NCI-H524 treated with DMSO at 0.1 percent for 48 hours (cell line): ENCODE data around the gene CDH24.

Experiments
- DNase-seq: peaks from one replicate; lab custom pipeline; 2025; lab: John Stamatoyannopoulos, UW

Gene CDH24

DNA sequence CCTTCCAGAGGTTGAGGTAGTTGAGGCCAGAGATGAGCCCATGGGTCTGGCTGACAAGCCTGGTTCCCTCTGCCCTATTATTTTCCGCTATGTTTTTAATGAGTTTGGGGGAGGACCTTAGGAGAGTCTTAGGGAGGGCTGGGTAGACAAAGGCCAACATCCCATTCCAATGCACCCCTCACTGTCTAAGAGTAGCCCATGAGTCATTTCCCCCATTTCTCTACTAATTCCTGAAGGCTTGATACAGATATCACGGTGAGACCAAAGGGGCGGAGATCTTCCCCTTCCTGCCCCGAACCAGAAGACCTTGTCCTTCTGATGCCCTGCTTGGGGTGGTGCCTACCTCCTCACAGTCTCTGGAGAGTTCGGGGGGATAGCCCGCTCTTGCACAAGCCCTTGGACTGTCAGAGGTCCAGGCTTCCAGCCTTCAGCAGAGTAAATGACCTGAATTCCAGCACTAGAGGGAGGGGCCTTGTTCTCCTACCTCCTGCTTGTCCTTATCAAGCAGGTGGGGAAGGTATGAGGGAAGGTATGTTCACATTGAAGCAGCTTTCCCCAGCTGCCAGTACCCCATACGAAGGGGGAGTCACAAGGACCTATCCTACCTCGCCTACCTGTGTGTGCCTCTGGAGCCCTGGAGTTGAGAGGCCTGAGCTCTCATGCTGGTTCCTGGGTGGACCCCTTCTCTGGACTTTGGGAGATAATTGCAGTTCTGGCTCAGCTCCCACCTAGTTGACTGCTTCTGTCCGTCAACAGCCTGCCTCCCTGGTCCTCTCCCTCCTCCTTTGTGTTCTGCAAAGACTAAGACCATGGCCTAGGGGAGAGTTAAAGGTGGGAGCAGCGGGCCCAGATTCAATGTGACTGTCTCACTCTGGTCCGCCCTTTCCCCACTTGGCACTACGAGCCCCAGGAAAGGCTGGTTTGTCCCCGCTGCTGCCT, 11.6 kb downstream of the CDH24 start:
- DNase-seq = no peak

GRCh38 chr14:23044840-23045239, 12.5 kb downstream of the CDH24 start:
- DNase-seq = no peak

GRCh38 chr14:23043754-23044153, 13.6 kb downstream of the CDH24 start:
- DNase-seq = no peak

DNA sequence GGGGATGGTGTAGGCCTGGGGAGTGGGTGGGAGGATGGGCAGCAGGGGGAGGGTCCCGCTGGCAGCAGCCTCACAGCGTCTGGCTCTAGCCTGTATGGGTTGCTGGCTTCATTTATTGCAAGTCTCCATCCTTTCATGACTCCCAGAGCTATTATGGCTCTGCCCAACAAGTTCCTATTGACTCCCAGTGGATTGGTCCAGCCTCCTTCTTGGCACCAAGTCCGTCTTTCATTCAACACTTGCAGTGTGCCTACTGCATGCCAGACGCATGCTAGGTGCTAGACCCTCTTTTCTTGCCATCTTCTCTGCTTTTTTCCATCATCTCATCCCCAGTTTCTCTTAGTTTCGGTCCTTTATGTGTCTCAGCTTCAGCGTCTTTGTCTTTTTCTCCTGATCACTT, 14.2 kb downstream of the CDH24 start:
- DNase-seq = no peak

- no peak for DNase-seq
Observed at GRCh38 chr14:23042162-23042965, 15.0 kb downstream of the CDH24 start, which contains the start of gene PSMB11. Gene PSMB11, plus strand, starts transcription at chr14:23042212. Its CDS starts 14 bp downstream, at chr14:23042226.

DNA sequence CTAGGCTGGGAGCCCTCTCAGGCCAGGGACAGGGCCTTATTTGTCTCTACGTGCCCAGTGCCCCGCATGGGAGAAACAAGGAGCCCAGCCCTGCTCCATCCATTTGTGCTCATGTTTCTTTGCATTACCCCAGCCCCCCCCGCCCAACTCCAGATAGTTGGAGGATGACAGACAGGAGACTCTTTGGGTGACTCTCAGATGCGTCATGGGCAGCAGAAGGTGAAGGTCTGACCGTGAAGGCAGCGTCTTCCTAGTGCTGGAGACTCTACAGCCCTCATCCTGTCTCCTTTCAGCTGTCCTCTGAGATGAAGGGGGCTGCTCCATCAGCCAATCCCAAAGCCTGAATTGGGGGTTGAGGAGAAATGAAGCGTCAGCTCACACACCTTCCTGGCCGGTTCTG, 15.6 kb downstream of the CDH24 start:
- DNase-seq = no peak

GRCh38 chr14:23040100-23040499, 17.2 kb downstream of the CDH24 start:
- no peak for DNase-seq

DNA sequence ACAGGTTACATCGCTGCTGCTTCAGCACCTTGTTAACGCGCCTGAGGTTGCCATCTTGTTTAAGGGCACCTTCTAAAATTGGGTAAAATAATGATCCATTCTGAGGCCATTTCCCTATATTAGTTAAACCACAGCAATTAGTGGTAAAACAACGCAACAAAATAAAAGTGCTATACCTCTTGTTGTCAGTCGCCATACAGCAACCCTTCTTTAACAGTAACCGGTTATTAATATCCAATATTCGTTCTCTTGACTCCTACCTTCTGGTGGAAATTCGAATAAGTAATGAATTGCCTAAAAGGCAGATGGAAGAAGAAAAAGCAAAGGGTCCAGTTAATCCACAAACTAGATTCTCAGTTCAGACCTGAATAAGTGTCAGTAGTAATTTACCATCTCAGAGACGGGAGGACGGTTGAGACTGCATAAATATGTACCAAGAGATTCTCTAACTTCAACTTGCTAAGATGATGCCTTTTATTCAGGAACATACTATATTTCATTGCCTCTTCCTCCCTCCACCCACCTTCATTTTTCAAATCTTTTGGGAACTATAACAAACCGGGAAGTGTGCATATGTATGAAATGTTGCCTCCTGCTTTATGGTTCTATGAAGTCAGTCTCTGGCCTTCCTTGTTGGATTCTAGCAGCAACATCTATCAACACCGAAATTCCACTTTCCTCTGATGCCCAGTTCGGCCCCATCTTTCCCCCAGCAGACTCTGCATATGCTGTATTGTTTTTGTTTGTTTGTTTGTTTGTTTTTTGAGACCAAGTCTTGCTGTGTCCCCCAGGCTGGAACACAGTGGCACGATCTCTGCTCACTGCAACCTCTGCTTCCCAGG, 21.8 kb downstream of the CDH24 start:
- no peak for DNase-seq

- DNase-seq = no peak
Observed at GRCh38 chr14:23034498-23035302, 22.6 kb downstream of the CDH24 start, which contains the start of gene PSMB5. Gene PSMB5, minus strand, starts transcription at chr14:23034900. Its CDS starts 19 bp downstream, at chr14:23034881.

DNA sequence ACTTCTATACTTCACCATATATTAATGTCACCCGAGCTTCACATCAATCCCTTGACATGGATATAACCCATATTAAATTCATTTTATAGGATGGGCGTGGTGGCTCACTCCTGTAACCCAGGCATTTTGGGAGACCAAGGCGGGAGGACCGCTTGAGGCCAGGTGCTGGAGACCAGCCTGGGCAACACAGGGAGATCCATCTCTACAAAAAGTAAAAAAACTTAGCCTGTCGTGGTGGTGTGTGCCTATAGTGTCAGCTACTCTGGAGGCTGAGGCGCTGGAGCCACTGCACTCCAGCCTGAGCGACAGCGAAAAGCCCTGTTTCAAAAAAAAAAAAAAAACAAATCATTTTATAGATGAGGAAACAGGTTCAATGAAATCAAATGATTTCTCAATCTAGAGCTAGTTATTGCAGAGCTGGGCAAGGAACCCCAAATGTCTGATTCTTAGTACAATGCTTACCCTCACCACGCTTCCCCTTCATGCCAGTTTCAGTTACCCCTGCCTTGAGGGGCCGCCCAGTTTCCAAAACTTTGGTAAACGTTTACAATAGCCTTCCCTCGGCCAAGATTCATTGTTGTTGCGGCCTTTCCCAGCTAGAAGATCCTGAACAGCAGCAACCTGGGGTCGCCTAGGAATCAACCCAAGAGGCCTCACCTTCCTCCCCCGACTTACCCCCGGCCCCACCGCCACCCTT, 23.4 kb downstream of the CDH24 start:
- DNase-seq = no peak

- no peak for DNase-seq
Observed at GRCh38 chr14:23033251-23033727, 24.0 kb downstream of the CDH24 start.

- DNase-seq = no peak
Observed at GRCh38 chr14:23030936-23031335, 26.4 kb downstream of the CDH24 start.

DNA sequence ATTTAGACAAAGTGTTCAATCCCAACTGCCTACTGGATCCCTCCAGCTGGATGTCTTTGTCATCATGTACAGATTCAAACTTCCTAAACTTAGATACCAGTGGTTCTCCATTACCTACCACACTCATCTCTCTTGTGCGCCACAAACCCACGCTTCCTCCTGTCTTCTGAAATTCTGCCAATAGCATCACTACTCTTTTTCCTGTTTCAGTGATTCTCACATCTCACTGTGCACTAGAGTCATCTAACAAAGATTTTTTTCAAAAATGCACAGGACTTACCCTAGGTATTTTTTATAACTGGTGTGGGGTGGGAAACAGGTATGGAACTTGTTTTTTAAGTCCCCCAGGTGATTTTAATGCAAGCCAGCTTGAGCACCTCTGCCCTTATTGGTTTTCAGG, 28.5 kb downstream of the CDH24 start:
- DNase-seq = no peak

DNA sequence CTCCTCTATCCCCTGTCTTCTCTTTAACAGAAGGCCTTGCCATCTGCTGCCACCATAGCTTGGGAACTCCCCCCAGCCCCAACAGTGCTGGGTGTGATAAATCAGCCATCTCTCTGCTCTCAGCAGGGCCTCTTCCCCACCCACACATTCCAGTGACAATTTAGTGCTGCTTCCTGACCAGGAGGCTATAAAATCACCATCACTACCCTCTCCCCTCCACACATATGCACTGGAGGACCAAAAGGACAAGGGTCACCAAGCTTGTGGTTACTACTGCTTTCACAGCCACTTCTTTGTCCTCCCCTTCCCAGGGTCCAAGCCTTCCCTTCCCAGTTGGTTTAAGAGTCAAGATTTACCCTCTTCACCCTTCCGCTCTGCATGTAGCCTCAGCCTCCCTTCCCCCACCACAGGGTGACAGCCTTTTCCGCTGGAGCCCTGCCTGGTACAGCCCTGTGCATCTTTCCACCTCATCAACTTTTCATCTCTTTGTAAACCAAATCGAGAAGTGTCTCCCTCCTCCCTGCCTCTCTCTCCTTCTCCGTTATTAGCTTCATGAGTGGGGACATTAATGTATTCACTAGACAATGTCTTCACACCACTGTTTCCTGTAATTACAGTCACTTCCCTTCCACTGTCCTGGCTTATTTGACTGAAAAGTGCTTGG, 32.0 kb downstream of the CDH24 start:
- DNase-seq = peak; percentile 91

DNA sequence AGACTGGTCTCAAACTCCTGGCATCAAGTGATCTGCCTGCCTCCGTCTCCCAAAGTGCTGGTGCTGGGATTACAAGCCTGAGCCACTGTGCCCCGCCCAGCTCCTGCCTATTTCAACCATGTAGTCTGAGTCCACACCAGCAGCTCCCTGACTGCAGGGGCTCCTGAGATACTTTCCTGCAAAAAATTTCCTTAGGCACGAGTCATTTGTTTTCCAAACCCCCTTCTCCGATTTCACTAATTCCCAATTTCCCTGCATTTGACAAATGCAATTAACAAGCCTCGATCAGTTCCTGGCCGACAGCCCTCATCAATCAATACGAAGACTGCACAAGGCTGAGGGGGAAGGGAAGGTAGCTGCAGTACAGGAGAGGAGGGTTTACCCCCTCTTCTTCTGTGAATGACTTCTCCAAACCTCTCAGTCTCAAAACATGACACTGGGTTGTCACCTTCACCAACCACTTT, 32.7 kb downstream of the CDH24 start:
- DNase-seq = peak; percentile 91

GRCh38 chr14:23023795-23024152, 33.5 kb downstream of the CDH24 start:
- no peak for DNase-seq

- DNase-seq = no peak
Observed at GRCh38 chr14:23023022-23023794, 34.1 kb downstream of the CDH24 start.

GRCh38 chr14:23021889-23022442, 35.4 kb downstream of the CDH24 start:
- DNase-seq = no peak

- no peak for DNase-seq
Observed at GRCh38 chr14:23021434-23021833, 35.9 kb downstream of the CDH24 start.
